Measurements from ENCODE around the gene RMRP. TPM values are rescaled to one million over a fixed set of nuclear protein-coding genes. Genes with fewer than 3 reads are reported as not detected.

RMRP gene
- total and polyA plus RNA-seq, 2 of the 4 experiments (the other 2 are of a cell fraction), result 39.7 to 13,690 TPM

DNA sequence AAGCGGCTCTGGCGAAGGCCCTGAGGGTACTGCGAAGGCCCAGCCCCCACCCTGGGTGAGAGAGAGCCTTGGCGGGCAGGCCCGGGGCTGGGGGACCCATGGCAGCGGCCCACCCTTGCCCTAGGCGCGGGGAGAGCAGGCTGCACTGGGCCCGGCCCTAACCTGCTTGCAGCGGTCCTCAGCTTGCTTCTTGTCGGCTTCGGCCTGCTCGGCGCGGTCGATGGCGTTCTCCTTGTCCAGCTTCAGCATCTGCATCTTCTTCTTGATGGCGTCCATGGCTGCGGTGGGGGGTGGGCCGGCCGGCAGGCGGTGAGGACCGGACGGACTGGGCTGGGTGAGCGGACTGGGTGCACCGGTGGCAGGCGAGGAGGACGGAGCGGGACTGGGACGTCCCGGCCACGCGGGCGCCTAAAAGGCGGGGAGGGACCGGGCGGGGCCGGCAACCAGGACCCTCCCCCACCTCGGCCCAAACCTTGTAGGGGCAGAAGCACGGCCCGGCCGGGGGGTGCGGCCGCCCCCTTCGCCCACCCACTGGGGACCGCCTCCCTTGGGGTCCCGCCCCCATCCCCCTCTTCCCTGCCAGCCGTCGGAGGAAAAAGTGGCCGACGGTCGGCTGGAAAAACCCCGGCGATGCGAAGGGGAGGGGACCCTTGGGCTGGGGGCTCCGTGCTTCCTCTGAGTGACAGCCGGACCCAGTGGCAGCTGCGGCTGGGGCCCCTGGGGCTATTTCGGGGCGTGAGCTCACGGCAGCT lies 31.9 kb upstream of the RMRP start, which contains the start of gene TPM2:
Gene TPM2, minus strand, starts transcription at position 384 of the 752 bp plus-strand sequence. Its CDS starts 108 bp downstream, at position 276.
- peak within 1 kb of the TSS; percentile 99 for H3K4ac ChIP-seq (ENCODE audit: low read depth, low read length)
- H3K27me3 ChIP-seq (ENCODE audit: control insufficient read depth, insufficient read depth, low read length), result no peaks in the 10 kb centered on the region
- peak within 1 kb of the TSS; percentile 82 for H2BK20ac ChIP-seq (ENCODE audit: low read depth, low read length)
- CTCF ChIA-PET, result interaction anchor here (0.7 to 1.2 kb wide), 2 partner anchors 29 to 38 kb away, joined by 3 to 4 read pairs; no protein-coding TSS in a partner anchor
- DNase-seq (peak; percentile 90), ATAC-seq (ENCODE audit: low read depth) (peak; percentile 66)
- peak within 1 kb of the TSS; percentile 93 to 98 for H4K8ac ChIP-seq (ENCODE audit: low read depth in 2 of 2, low read length in 2 of 2)
- peak within 1 kb of the TSS; percentile 98 for H2AK9ac ChIP-seq (replicated peaks; ENCODE audit: low read depth, low read length, poor library complexity)
- peak within 1 kb of the TSS; percentile 98 for H3K27ac ChIP-seq (ENCODE audit: insufficient read depth, low read length)
- BruUV-seq (replicated peaks), result TSS peak; percentile 63
- H3K4me3 ChIP-seq (ENCODE audit: insufficient read depth, low read depth, low read length), result peak within 1 kb of the TSS; percentile 83
- peak within 1 kb of the TSS; percentile 99 for H4K91ac ChIP-seq (ENCODE audit: insufficient read depth, low read depth, low read length)
- peak within 1 kb of the TSS; percentile 97 for H2AK5ac ChIP-seq (ENCODE audit: low read depth, low read length)
- peak within 1 kb of the TSS; percentile 86 for H2BK120ac ChIP-seq (ENCODE audit: low read depth, low read length)
- POLR2A ChIA-PET (ENCODE audit: unreplicated experiment), result interaction anchor here (0.5 to 2.6 kb wide), 12 partner anchors 9 to 204 kb away, joined by 3 to 25 read pairs (median 5); partner anchors contain the start of gene TLN1
- peaks cover 26% of the 10 kb centered on the region for H3K4me1 ChIP-seq (ENCODE audit: control insufficient read depth, insufficient read depth, low read length)
- H3K79me1 ChIP-seq (ENCODE audit: low read depth in 1 of 2, low read length in 2 of 2), result peaks cover 0 to 60% of the 10 kb centered on the region in 2 experiments; a peak in 3 of 4 replicates
- peak within 1 kb of the TSS; percentile 98 for H3K9ac ChIP-seq (ENCODE audit: low read depth, low read length)
- peak within 1 kb of the TSS; percentile 97 for H3K4me2 ChIP-seq (ENCODE audit: low read depth, low read length)
- peak within 1 kb of the TSS; percentile 95; the same call in 2 of the 3 replicates for H2BK15ac ChIP-seq (ENCODE audit: low read depth, low read length)
- H4K20me1 ChIP-seq (ENCODE audit: insufficient read depth, low read length), result peaks cover 50% of the 10 kb centered on the region
- H4K5ac ChIP-seq (ENCODE audit: low read depth, low read length), result peak within 1 kb of the TSS; percentile 73
- peak within 1 kb of the TSS; percentile 85 for H2AFZ ChIP-seq (replicated peaks; ENCODE audit: low read length, poor library complexity)
- WGBS, 2 experiments (ENCODE audit: extremely low coverage in 2 of 2, insufficient read length in 1 of 2), result 0% methylated on average over 13 of the region's 61 CpGs; no CpG with 5 or more reads in 1 of the 2 experiments
- peak within 1 kb of the TSS; percentile 98 for H2BK5ac ChIP-seq (ENCODE audit: low read depth, low read length, poor library complexity, severe bottlenecking)
- dilution Hi-C loops (cut with HindIII; ENCODE audit: low sequenced_read_pairs, unreplicated experiment) (no loop called here), in situ Hi-C loops (cut with MboI; ENCODE audit: low sequenced_read_pairs) (no loop called here), intact Hi-C loops (cut with micrococcal nuclease) (loop anchor here (2.0 to 10.0 kb wide), 3 partner anchors 32 to 85 kb away; partner anchors contain the start of genes CCDC107, RMRP and TESK1)
- H3K23ac ChIP-seq (ENCODE audit: low read depth, low read length), result peak within 1 kb of the TSS; percentile 96
- peak within 1 kb of the TSS; percentile 93 for H3K18ac ChIP-seq (ENCODE audit: low read depth, low read length)
- no peaks in the 10 kb centered on the region for H3K9me3 ChIP-seq (ENCODE audit: control insufficient read depth, insufficient read depth, low read length)
- H3K36me3 ChIP-seq (ENCODE audit: control insufficient read depth, insufficient read depth, low read length), result peaks cover 33% of the 10 kb centered on the region
- TF ChIP-seq MXI1 (IDR thresholded peaks at IDR 0.05; ENCODE audit: borderline replicate concordance, low read depth, low read length) (peak; percentile 92), CHD1 (IDR thresholded peaks at IDR 0.05; ENCODE audit: low read depth, low read length) (no peak), POLR2A (IDR thresholded peaks at IDR 0.05; ENCODE audit: low read depth, low read length) (peak; percentile 99), MAZ (IDR thresholded peaks at IDR 0.05; ENCODE audit: borderline replicate concordance, low read depth, low read length) (peak; percentile 69; the same call in 1 of the 2 replicates), ELK1 (IDR thresholded peaks at IDR 0.05; ENCODE audit: borderline replicate concordance, low read depth, low read length) (no peak)
- H3K9me1 ChIP-seq (ENCODE audit: insufficient read depth, low read length), result peaks cover 19% of the 10 kb centered on the region
- H3K56ac ChIP-seq (ENCODE audit: extremely low read depth, insufficient read depth, low read length), result peak within 1 kb of the TSS; percentile 97
- H3K14ac ChIP-seq (replicated peaks; ENCODE audit: low read depth, low read length), result peak within 1 kb of the TSS; percentile 100
